Activated naive CD4-positive, alpha-beta T cell treated with anti-CD3 and anti-CD28 coated beads, Interleukin-2, amount 10 ng/mL, durations not matched to agents 7 days and 5 days (primary cell): ENCODE data around the gene BCL2L11.

Source experiments
- CTCF ChIA-PET: fragments of 350-600 bp; sonication (Branson Sonifier 250); formaldehyde crosslinking; loops from one replicate; lab custom pipeline; 2021; ENCODE audit warnings: antibody characterized with exemption; lab: Charles Lee
- DNase-seq: peaks from one replicate; pipeline ENCODE4 v3.0.0-alpha.2; 2020
- H3K27ac Mint-ChIP-seq: one replicate; pipeline ENCODE4 v1.8.0; 2021; ENCODE audit warnings: mild to moderate bottlenecking, moderate library complexity, mixed read lengths
- H3K27me3 Mint-ChIP-seq: one replicate; pipeline ENCODE4 v1.8.0; 2021; ENCODE audit warnings: mild to moderate bottlenecking, mixed read lengths
- H3K36me3 Mint-ChIP-seq: one replicate; pipeline ENCODE4 v1.8.0; 2021; ENCODE audit warnings: mixed read lengths
- H3K4me1 Mint-ChIP-seq: one replicate; pipeline ENCODE4 v1.8.0; 2021; ENCODE audit warnings: mixed read lengths
- H3K4me3 Mint-ChIP-seq: one replicate; pipeline ENCODE4 v1.8.0; 2021; ENCODE audit warnings: mild to moderate bottlenecking, moderate library complexity, mixed read lengths
- H3K9me3 Mint-ChIP-seq: one replicate; pipeline ENCODE4 v1.8.0; 2021; ENCODE audit warnings: mixed read lengths

The BCL2L11 gene

GRCh38 chr2:111108745-111109271 is 11.9 kb upstream of the BCL2L11 start:
- CTCF ChIA-PET = no interaction called here

GRCh38 chr2:111111101-111111755 is 9.5 kb upstream of the BCL2L11 start:
- no peak overlapping the region for H3K27ac Mint-ChIP-seq

More at GRCh38 chr2:111108745-111109271, 11.9 kb upstream of the BCL2L11 start:
- DNase-seq = no peak
- Mint-ChIP-seq H3K36me3 (no peaks in the 10 kb centered on the region), H3K27ac (no peak overlapping the region), H3K4me3 (no peak overlapping the region), H3K9me3 (no peaks in the 10 kb centered on the region), H3K4me1 (peaks cover 3% of the 10 kb centered on the region), H3K27me3 (peaks cover 67% of the 10 kb centered on the region)

GRCh38 chr2:111113838-111114237 is 6.9 kb upstream of the BCL2L11 start:
- no peak for DNase-seq
- Mint-ChIP-seq H3K4me1 (peaks cover 28% of the 10 kb centered on the region), H3K27ac (no peak overlapping the region), H3K4me3 (no peak overlapping the region), H3K36me3 (peaks cover 4% of the 10 kb centered on the region), H3K27me3 (peaks cover 84% of the 10 kb centered on the region), H3K9me3 (no peaks in the 10 kb centered on the region)
- CTCF ChIA-PET = interaction anchor here (0.7 kb wide), 1 partner anchor 11 kb away, joined by 3 read pairs; no protein-coding TSS in a partner anchor

More at GRCh38 chr2:111111101-111111755, 9.5 kb upstream of the BCL2L11 start:
- H3K27me3 Mint-ChIP-seq = peaks cover 80% of the 10 kb centered on the region
- CTCF ChIA-PET = no interaction called here
- H3K4me3 Mint-ChIP-seq = no peak overlapping the region
- H3K4me1 Mint-ChIP-seq = peaks cover 3% of the 10 kb centered on the region
- H3K9me3 Mint-ChIP-seq = no peaks in the 10 kb centered on the region
- DNase-seq = no peak
- no peaks in the 10 kb centered on the region for H3K36me3 Mint-ChIP-seq

GRCh38 chr2:111116011-111116746 is 4.5 kb upstream of the BCL2L11 start:
- Mint-ChIP-seq H3K4me1 (peaks cover 41% of the 10 kb centered on the region), H3K4me3 (no peak overlapping the region), H3K9me3 (no peaks in the 10 kb centered on the region), H3K27ac (no peak overlapping the region), H3K27me3 (peaks cover 87% of the 10 kb centered on the region), H3K36me3 (peaks cover 4% of the 10 kb centered on the region)
- CTCF ChIA-PET = interaction anchor here (1.0 to 2.0 kb wide), 2 partner anchors 304 to 585 kb away, joined by 4 to 6 read pairs; no protein-coding TSS in a partner anchor
- no peak for DNase-seq

- H3K27ac Mint-ChIP-seq = peak overlapping the region; percentile 49
- H3K9me3 Mint-ChIP-seq = no peaks in the 10 kb centered on the region
- peak overlapping the region; percentile 64 for H3K4me3 Mint-ChIP-seq
- H3K4me1 Mint-ChIP-seq = peaks cover 40% of the 10 kb centered on the region
- DNase-seq = peak; percentile 82
- CTCF ChIA-PET = interaction anchor here (0.6 to 2.0 kb wide), 7 partner anchors 17 to 584 kb away, joined by 3 to 6 read pairs (median 4); no protein-coding TSS in a partner anchor
- H3K27me3 Mint-ChIP-seq = peaks cover 91% of the 10 kb centered on the region
- peaks cover 6% of the 10 kb centered on the region for H3K36me3 Mint-ChIP-seq
These were observed 3.7 kb upstream of the BCL2L11 start for GRCh38 chr2:111116843-111117597.

- peak; percentile 40 for DNase-seq
- H3K9me3 Mint-ChIP-seq = no peaks in the 10 kb centered on the region
- H3K4me3 Mint-ChIP-seq = peak overlapping the region; percentile 64
- peaks cover 6% of the 10 kb centered on the region for H3K36me3 Mint-ChIP-seq
- peaks cover 84% of the 10 kb centered on the region for H3K27me3 Mint-ChIP-seq
- CTCF ChIA-PET = interaction anchor here (0.6 to 2.0 kb wide), 6 partner anchors 18 to 584 kb away, joined by 3 to 6 read pairs (median 4); no protein-coding TSS in a partner anchor
- peak overlapping the region; percentile 49 for H3K27ac Mint-ChIP-seq
- H3K4me1 Mint-ChIP-seq = peaks cover 40% of the 10 kb centered on the region
These were observed 2.9 kb upstream of the BCL2L11 start for GRCh38 chr2:111117598-111118480.

- peaks cover 45% of the 10 kb centered on the region for H3K4me1 Mint-ChIP-seq
- peaks cover 11% of the 10 kb centered on the region for H3K36me3 Mint-ChIP-seq
- H3K27ac Mint-ChIP-seq = peak overlapping the region; percentile 45
- peaks cover 84% of the 10 kb centered on the region for H3K27me3 Mint-ChIP-seq
- H3K4me3 Mint-ChIP-seq = peak overlapping the region; percentile 64
- DNase-seq = peak; percentile 30
- H3K9me3 Mint-ChIP-seq = no peaks in the 10 kb centered on the region
- CTCF ChIA-PET = interaction anchor here (2.0 kb wide), 1 partner anchor 583 kb away, joined by 6 read pairs; no protein-coding TSS in a partner anchor
These were observed 2.2 kb upstream of the BCL2L11 start for GRCh38 chr2:111118481-111118980.

GRCh38 chr2:111118981-111119821 is 1.5 kb upstream of the BCL2L11 start:
- Mint-ChIP-seq H3K4me1 (peaks cover 47% of the 10 kb centered on the region), H3K27me3 (peaks cover 82% of the 10 kb centered on the region), H3K36me3 (peaks cover 17% of the 10 kb centered on the region), H3K9me3 (no peaks in the 10 kb centered on the region), H3K27ac (peak overlapping the region; percentile 67), H3K4me3 (peak overlapping the region; percentile 64)
- CTCF ChIA-PET = no interaction called here
- peak; percentile 44 for DNase-seq

- Mint-ChIP-seq H3K27ac (no peak overlapping the region), H3K4me3 (peak overlapping the region; percentile 64), H3K27me3 (peaks cover 78% of the 10 kb centered on the region), H3K36me3 (peaks cover 23% of the 10 kb centered on the region), H3K9me3 (no peaks in the 10 kb centered on the region), H3K4me1 (peaks cover 47% of the 10 kb centered on the region)
- DNase-seq = no peak
- CTCF ChIA-PET = no interaction called here
These were observed 877 bp upstream of the BCL2L11 start for GRCh38 chr2:111119822-111120252.

- CTCF ChIA-PET = interaction anchor here (0.7 to 1.0 kb wide), 2 partner anchors 11 to 577 kb away, joined by 3 read pairs; no protein-coding TSS in a partner anchor
- H3K36me3 Mint-ChIP-seq = peaks cover 37% of the 10 kb centered on the region
- DNase-seq = peak; percentile 62
- H3K27me3 Mint-ChIP-seq = peaks cover 68% of the 10 kb centered on the region
- no peaks in the 10 kb centered on the region for H3K9me3 Mint-ChIP-seq
- peak overlapping the region; percentile 86 for H3K4me3 Mint-ChIP-seq
- H3K4me1 Mint-ChIP-seq = peaks cover 50% of the 10 kb centered on the region
- H3K27ac Mint-ChIP-seq = peak overlapping the region; percentile 85
These were observed 514 bp downstream of the BCL2L11 start for GRCh38 chr2:111121028-111121827.

GRCh38 chr2:111121828-111122630 is 1.3 kb downstream of the BCL2L11 start:
- H3K27me3 Mint-ChIP-seq = peaks cover 60% of the 10 kb centered on the region
- peaks cover 44% of the 10 kb centered on the region for H3K36me3 Mint-ChIP-seq
- DNase-seq = peak; percentile 87
- CTCF ChIA-PET = no interaction called here
- peaks cover 44% of the 10 kb centered on the region for H3K4me1 Mint-ChIP-seq
- H3K27ac Mint-ChIP-seq = peak overlapping the region; percentile 85
- no peaks in the 10 kb centered on the region for H3K9me3 Mint-ChIP-seq
- peak overlapping the region; percentile 86 for H3K4me3 Mint-ChIP-seq
